PC-9 (cell line): Measurements from ENCODE around the gene NPVF. TPM values are rescaled to one million over a fixed set of nuclear protein-coding genes. Genes with fewer than 3 reads are reported as not detected.
A peak's percentile ranks its signal among the peaks of the same experiment; 100 is the strongest.

Source experiments
- BruUV-seq: library from RNA; stranded (reverse); fragments of 400-500 nt; replicated peaks from 2 replicates; lab custom pipeline; 2021; lab: Mats Ljungman, UMichigan
- CTCF ChIA-PET: fragments of 300-600 bp; sonication (Branson Sonifier 250); formaldehyde crosslinking; loops from one replicate; lab custom pipeline; 2022; ENCODE audit warnings: antibody characterized with exemption; lab: Charles Lee
- POLR2A ChIA-PET: fragments of 300-600 bp; sonication (Branson Sonifier 250); formaldehyde crosslinking; loops from one replicate; lab custom pipeline; 2022; ENCODE audit warnings: antibody characterized with exemption; ENCODE audit not compliant: unreplicated experiment; lab: Charles Lee
- DNase-seq, 2 experiments: peaks; one replicate each; pipeline versions ENCODE4 v3.0.0 to v3.0.0-alpha.2; 2015 to 2022; ENCODE audit warnings: mixed read lengths in 1 of 2
- H2AFZ ChIP-seq: fragments of 200-600 bp; sonication (generic); 2 replicates; pipeline ENCODE4 v1.8.1; 2017; ENCODE audit warnings: antibody characterized with exemption
- H3F3A ChIP-seq: fragments of 200-600 bp; sonication (generic); 2 replicates; pipeline ENCODE4 v1.8.1; 2017; ENCODE audit warnings: antibody characterized with exemption, mild to moderate bottlenecking, low read depth; ENCODE audit not compliant: insufficient read depth
- H3K27ac ChIP-seq: fragments of 200-600 bp; sonication (generic); 2 replicates; pipeline ENCODE4 v1.6.1; 2016; ENCODE audit warnings: mixed run types
- H3K27me3 ChIP-seq: fragments of 200-600 bp; sonication (generic); 2 replicates; pipeline ENCODE4 v1.6.1; 2016; ENCODE audit warnings: low read depth, mixed run types; ENCODE audit not compliant: insufficient read depth
- H3K36me3 ChIP-seq: fragments of 200-600 bp; sonication (generic); 2 replicates; pipeline ENCODE4 v1.6.1; 2016; ENCODE audit warnings: low read depth, mixed run types
- H3K4me1 ChIP-seq: fragments of 200-600 bp; sonication (generic); replicated peaks from 2 replicates; pipeline ENCODE4 v1.6.1; 2016; ENCODE audit warnings: mixed run types; ENCODE audit not compliant: insufficient read depth
- H3K4me2 ChIP-seq: fragments of 200-600 bp; sonication (generic); 2 replicates; pipeline ENCODE4 v1.6.1; 2017; ENCODE audit warnings: mixed run types
- H3K4me3 ChIP-seq: fragments of 200-600 bp; sonication (generic); 2 replicates; pipeline ENCODE4 v1.6.1; 2016; ENCODE audit warnings: mixed run types
- H3K79me2 ChIP-seq: fragments of 200-600 bp; sonication (generic); 2 replicates; pipeline ENCODE4 v1.6.1; 2017; ENCODE audit warnings: low read depth, mixed run types
- H3K9me2 ChIP-seq: fragments of 200-600 bp; sonication (generic); 2 replicates; pipeline ENCODE4 v1.8.1; 2017; ENCODE audit warnings: mild to moderate bottlenecking; ENCODE audit not compliant: insufficient read depth
- H3K9me3 ChIP-seq: fragments of 200-600 bp; sonication (generic); 2 replicates; pipeline ENCODE4 v1.8.1; 2016; ENCODE audit warnings: low read depth; ENCODE audit not compliant: insufficient read depth
- H4K20me1 ChIP-seq: fragments of 200-600 bp; sonication (generic); 2 replicates; pipeline ENCODE4 v1.8.1; 2017; ENCODE audit not compliant: insufficient read depth
- CTCF ChIP-seq: fragments of 200-600 bp; sonication (generic); conservative IDR thresholded peaks from 2 replicates; pipeline ENCODE4 v1.6.1; 2017; ENCODE audit warnings: mixed run types, antibody characterized with exemption, mild to moderate bottlenecking, moderate library complexity
- EZH2 ChIP-seq: fragments of 200-600 bp; sonication (generic); IDR thresholded peaks from 2 replicates; pipeline ENCODE4 v1.8.0; 2017; ENCODE audit warnings: antibody characterized with exemption, low read depth
- intact Hi-C: fragments of 100-400 bp; cut with micrococcal nuclease; formaldehyde crosslinking; loops from one replicate; pipeline ENCODE4 v1.10.0; 2022; ENCODE audit not compliant: unreplicated experiment
- total RNA-seq: library from RNA; stranded (reverse); gene quantifications from 2 replicates; pipeline ENCODE4 v1.2.3, GENCODE V29; 2021

NPVF gene
- total RNA-seq, 1 experiment from 2014 or later: not detected

- no peak for TF ChIP-seq EZH2
- TF ChIP-seq CTCF: peak; percentile 87
- Histone ChIP-seq H3K9me3 (no peaks in the 10 kb centered on the region), H4K20me1 (no peaks in the 10 kb centered on the region), H3F3A (no peaks in the 10 kb centered on the region), H3K27ac (no peak overlapping the region), H3K4me1 (peaks cover 9% of the 10 kb centered on the region; the same call in 1 of the 2 replicates), H2AFZ (no peak overlapping the region), H3K4me2 (no peak overlapping the region), H3K79me2 (no peaks in the 10 kb centered on the region), H3K27me3 (peaks cover 60% of the 10 kb centered on the region), H3K4me3 (no peak overlapping the region), H3K9me2 (no peaks in the 10 kb centered on the region), H3K36me3 (no peaks in the 10 kb centered on the region)
- intact Hi-C loops: loop anchor here (1.0 kb wide), 3 partner anchors 130 to 592 kb away; no protein-coding TSS in a partner anchor
- no TSS peak for BruUV-seq
- DNase-seq: peak; percentile 39 to 62
- ChIA-PET POLR2A (no interaction called here), CTCF (interaction anchor here (0.6 kb wide), 2 partner anchors 106 to 168 kb away, joined by 5 read pairs; no protein-coding TSS in a partner anchor)
These were observed 31.4 kb upstream of the NPVF start for GRCh38 chr7:25259487-25260243.

- no peak overlapping the region for H3K4me2 ChIP-seq
- H2AFZ ChIP-seq: no peak overlapping the region
- no peaks in the 10 kb centered on the region for H3K36me3 ChIP-seq
- no peaks in the 10 kb centered on the region for H3K9me3 ChIP-seq
- ChIA-PET POLR2A (interaction anchor here (0.6 kb wide), 1 partner anchor 1271 kb away, joined by 3 read pairs; no protein-coding TSS in a partner anchor), CTCF (no interaction called here)
- no peaks in the 10 kb centered on the region for H3F3A ChIP-seq
- H3K4me3 ChIP-seq: no peak overlapping the region
- no peak overlapping the region for H3K27ac ChIP-seq
- TF ChIP-seq CTCF (no peak), EZH2 (no peak)
- no peaks in the 10 kb centered on the region for H3K79me2 ChIP-seq
- intact Hi-C loops: no loop called here
- no TSS peak for BruUV-seq
- DNase-seq: no peak
- H4K20me1 ChIP-seq: no peaks in the 10 kb centered on the region
- H3K27me3 ChIP-seq: peaks cover 51% of the 10 kb centered on the region
- H3K9me2 ChIP-seq: no peaks in the 10 kb centered on the region
- H3K4me1 ChIP-seq: no peaks in the 10 kb centered on the region; the same call in 1 of the 2 replicates
These were observed 28.1 kb upstream of the NPVF start for GRCh38 chr7:25256333-25256819.

GRCh38 chr7:25255611-25256332, 27.5 kb upstream of the NPVF start:
- TF ChIP-seq EZH2 (no peak), CTCF (no peak)
- Histone ChIP-seq H3F3A (no peaks in the 10 kb centered on the region), H3K79me2 (no peaks in the 10 kb centered on the region), H3K4me2 (no peak overlapping the region), H3K4me1 (no peaks in the 10 kb centered on the region), H3K4me3 (no peak overlapping the region), H3K9me3 (no peaks in the 10 kb centered on the region), H4K20me1 (no peaks in the 10 kb centered on the region), H3K9me2 (no peaks in the 10 kb centered on the region), H3K36me3 (no peaks in the 10 kb centered on the region), H2AFZ (no peak overlapping the region), H3K27ac (no peak overlapping the region), H3K27me3 (peaks cover 55% of the 10 kb centered on the region)
- DNase-seq: no peak
- ChIA-PET CTCF (no interaction called here), POLR2A (interaction anchor here (0.6 kb wide), 1 partner anchor 1271 kb away, joined by 3 read pairs; no protein-coding TSS in a partner anchor)
- intact Hi-C loops: no loop called here
- BruUV-seq: no TSS peak
